ENCODE data around the gene KCTD16.

DNA sequence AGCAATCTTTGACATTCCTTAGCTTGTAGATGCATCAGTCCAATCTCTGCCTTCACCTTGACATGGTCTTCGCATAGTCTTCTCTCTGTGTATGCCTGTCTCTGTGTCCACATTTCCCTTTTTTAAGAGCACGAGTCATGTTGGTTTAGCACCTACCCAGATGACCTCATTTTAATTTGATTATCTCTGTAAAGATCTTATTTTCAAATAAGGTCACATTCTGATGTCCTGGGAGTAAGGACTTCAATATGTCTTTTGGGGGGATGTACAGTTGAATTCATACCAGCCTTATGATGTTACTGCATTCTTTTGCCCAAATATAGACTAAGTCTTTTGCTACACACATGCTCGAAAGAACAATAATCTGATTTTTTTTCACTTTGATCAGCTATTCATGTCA lies 6.9 kb downstream of the KCTD16 start:
- TF ChIP-seq, protein P1, sequence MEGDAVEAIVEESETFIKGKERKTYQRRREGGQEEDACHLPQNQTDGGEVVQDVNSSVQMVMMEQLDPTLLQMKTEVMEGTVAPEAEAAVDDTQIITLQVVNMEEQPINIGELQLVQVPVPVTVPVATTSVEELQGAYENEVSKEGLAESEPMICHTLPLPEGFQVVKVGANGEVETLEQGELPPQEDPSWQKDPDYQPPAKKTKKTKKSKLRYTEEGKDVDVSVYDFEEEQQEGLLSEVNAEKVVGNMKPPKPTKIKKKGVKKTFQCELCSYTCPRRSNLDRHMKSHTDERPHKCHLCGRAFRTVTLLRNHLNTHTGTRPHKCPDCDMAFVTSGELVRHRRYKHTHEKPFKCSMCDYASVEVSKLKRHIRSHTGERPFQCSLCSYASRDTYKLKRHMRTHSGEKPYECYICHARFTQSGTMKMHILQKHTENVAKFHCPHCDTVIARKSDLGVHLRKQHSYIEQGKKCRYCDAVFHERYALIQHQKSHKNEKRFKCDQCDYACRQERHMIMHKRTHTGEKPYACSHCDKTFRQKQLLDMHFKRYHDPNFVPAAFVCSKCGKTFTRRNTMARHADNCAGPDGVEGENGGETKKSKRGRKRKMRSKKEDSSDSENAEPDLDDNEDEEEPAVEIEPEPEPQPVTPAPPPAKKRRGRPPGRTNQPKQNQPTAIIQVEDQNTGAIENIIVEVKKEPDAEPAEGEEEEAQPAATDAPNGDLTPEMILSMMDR (IDR thresholded peaks at IDR 0.05; ENCODE audit: borderline replicate concordance, extremely low read depth, low read length, poor library complexity, severe bottlenecking), result no peak
- TF ChIP-seq EZH2 (IDR thresholded peaks at IDR 0.05; ENCODE audit: borderline replicate concordance, low read depth, low read length, severe bottlenecking), result no peak
